RWPE2 (cell line): ENCODE data around the gene CMIP.

Experiments used
- ATAC-seq: fragments of 200-7000 bp; cut with Tn5 transposase; 3 replicates; pipeline ENCODE4 v1.9.1; 2021; ENCODE audit warnings: low read depth
- DNase-seq: peaks from one replicate; pipeline ENCODE4 v3.0.0-alpha.2; 2020; ENCODE audit warnings: low spot score
- H3K27ac ChIP-seq: fragments of 450-650 bp; 2 replicates; pipeline ENCODE4 v1.5.1; 2017; ENCODE audit warnings: mild to moderate bottlenecking; ENCODE audit not compliant: poor library complexity, severe bottlenecking
- H3K27me3 ChIP-seq: fragments of 250-450 bp; sonication (Bioruptor Pico); 2 replicates; pipeline ENCODE4 v1.5.1; 2021; ENCODE audit warnings: mild to moderate bottlenecking, moderate library complexity; ENCODE audit not compliant: insufficient read depth, poor library complexity, severe bottlenecking
- H3K36me3 ChIP-seq: fragments of 250-450 bp; sonication (Bioruptor Pico); 2 replicates; pipeline ENCODE4 v1.5.1; 2020; ENCODE audit warnings: low read depth, mild to moderate bottlenecking, moderate library complexity
- H3K4me1 ChIP-seq: fragments of 250-450 bp; sonication (Bioruptor Pico); 2 replicates; pipeline ENCODE4 v1.5.1; 2021; ENCODE audit warnings: mild to moderate bottlenecking, moderate library complexity; ENCODE audit not compliant: insufficient read depth, poor library complexity, severe bottlenecking
- H3K4me3 ChIP-seq: fragments of 250-450 bp; sonication (Bioruptor Pico); 2 replicates; pipeline ENCODE4 v1.5.1; 2021; ENCODE audit warnings: mild to moderate bottlenecking, moderate library complexity; ENCODE audit not compliant: severe bottlenecking
- H3K9me3 ChIP-seq: fragments of 250-450 bp; sonication (Bioruptor Pico); 2 replicates; pipeline ENCODE4 v1.5.1; 2021; ENCODE audit warnings: mild to moderate bottlenecking, moderate library complexity; ENCODE audit not compliant: severe bottlenecking
- CTCF ChIP-seq: fragments of 450-650 bp; IDR thresholded peaks from one replicate; pipeline ENCODE4 v1.5.1; 2017; ENCODE audit warnings: mild to moderate bottlenecking, moderate library complexity; ENCODE audit not compliant: poor library complexity, severe bottlenecking

Gene CMIP

GRCh38 chr16:81446907-81447268, 2.3 kb downstream of the CMIP start:
- Histone ChIP-seq H3K27me3 (no peaks in the 10 kb centered on the region), H3K4me3 (peak overlapping the region; percentile 60), H3K9me3 (no peaks in the 10 kb centered on the region), H3K27ac (peak overlapping the region; percentile 88), H3K36me3 (peaks cover 23% of the 10 kb centered on the region), H3K4me1 (peaks cover 26% of the 10 kb centered on the region)
- TF ChIP-seq CTCF: no peak
- DNase-seq (no peak), ATAC-seq (peak; percentile 12)

- Histone ChIP-seq H3K27ac (peak overlapping the region; percentile 88), H3K4me1 (peaks cover 26% of the 10 kb centered on the region)
Observed at GRCh38 chr16:81447383-81448101, 2.9 kb downstream of the CMIP start.

GRCh38 chr16:81448154-81449131, 3.8 kb downstream of the CMIP start:
- DNase-seq: no peak
- no peak for TF ChIP-seq CTCF
- Histone ChIP-seq H3K9me3 (no peaks in the 10 kb centered on the region), H3K36me3 (peaks cover 28% of the 10 kb centered on the region), H3K27me3 (no peaks in the 10 kb centered on the region), H3K27ac (peak overlapping the region; percentile 88), H3K4me3 (peak overlapping the region; percentile 60), H3K4me1 (peaks cover 26% of the 10 kb centered on the region)
- ATAC-seq: peak; percentile 17; the same call in 2 of the 3 replicates

More at GRCh38 chr16:81447383-81448101, 2.9 kb downstream of the CMIP start:
- DNase-seq (no peak), ATAC-seq (peak; percentile 37)
- H3K9me3 ChIP-seq: no peaks in the 10 kb centered on the region
- no peak for TF ChIP-seq CTCF
- H3K27me3 ChIP-seq: no peaks in the 10 kb centered on the region
- H3K36me3 ChIP-seq: peaks cover 28% of the 10 kb centered on the region
- H3K4me3 ChIP-seq: peak overlapping the region; percentile 60

- no peak for DNase-seq
- Histone ChIP-seq H3K4me1 (peaks cover 26% of the 10 kb centered on the region), H3K27me3 (no peaks in the 10 kb centered on the region), H3K9me3 (no peaks in the 10 kb centered on the region), H3K36me3 (peaks cover 28% of the 10 kb centered on the region), H3K4me3 (no peak overlapping the region), H3K27ac (peak overlapping the region; percentile 88)
- ATAC-seq: no peak
- TF ChIP-seq CTCF: no peak
Observed at GRCh38 chr16:81449241-81449640, 4.6 kb downstream of the CMIP start.
